ENCODE data around the gene INS.

Gene INS

DNA sequence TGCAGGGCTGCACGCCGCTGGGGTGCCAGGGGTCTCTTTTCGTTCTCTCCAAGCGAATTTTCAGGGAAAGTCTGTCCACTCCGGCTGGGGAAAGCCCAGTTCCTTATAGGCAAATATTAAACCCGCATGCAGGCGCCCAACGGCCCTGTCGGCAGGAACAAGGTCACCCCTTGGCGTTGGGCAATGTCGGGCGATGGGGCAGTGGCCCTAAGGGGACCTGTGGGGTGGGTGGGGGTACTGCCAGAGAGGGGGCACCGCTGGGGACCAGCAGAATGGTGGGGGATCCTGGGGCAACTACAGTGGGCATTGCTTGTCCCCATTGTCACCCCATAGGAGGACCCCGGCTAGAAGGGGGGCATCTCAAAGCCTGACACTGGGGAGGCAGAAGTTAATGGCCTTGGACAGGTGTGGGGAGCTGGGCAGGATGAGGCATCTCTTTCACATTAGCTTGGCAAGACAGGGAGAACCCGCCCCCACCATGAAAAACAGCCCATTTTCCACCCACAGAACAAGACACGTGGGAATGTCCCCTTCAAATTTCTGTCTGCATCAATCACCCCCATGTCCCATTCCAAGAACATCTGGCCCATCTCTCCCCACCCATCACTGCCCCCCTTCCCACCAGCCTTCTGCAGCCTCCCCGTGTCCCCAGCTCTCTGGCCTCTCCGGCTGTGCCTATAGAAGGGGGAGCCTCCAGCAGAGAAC lies 16.3 kb downstream of the INS start:
- DNase-seq (ENCODE audit: low read depth in 2 of 2): no peak

DNA sequence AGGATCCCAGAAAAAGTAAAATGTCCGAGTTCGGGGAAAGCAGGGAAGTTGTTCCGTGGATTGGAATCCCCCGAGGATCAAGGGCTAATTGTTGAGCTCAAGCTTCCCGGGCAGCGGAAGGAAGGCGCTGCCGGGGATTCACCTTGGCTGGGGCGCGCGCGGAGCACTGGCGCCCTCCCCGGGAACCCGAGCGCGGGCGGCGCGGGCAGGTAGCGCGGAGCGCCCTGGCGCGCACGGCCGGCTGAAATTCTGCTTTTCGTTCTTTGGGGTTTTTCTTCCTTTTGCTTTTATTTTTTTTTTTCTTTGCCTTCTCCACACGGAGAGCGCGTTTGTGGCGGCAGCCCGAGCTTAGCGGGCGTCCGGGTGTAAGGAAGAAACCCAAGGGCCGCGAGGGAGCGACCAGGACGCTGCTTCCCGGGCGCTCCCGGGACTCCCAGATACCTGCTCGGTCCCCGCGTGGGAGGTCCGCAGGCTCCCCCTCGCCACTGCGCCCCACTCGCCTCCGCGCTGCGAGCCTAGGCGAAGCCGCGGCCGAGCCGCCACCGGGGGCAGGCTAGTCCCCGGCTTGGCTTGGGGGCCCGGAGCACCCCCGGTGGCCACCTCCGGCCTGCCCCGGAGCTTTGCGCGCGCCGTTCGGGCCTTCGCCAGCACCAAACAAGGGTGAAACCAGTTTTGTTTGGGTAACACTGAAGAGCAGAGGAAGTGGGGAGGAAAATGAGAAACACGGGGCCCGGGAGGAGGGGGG lies 17.0 kb downstream of the INS start:
- no peak for DNase-seq (ENCODE audit: low read depth in 2 of 2)

DNA sequence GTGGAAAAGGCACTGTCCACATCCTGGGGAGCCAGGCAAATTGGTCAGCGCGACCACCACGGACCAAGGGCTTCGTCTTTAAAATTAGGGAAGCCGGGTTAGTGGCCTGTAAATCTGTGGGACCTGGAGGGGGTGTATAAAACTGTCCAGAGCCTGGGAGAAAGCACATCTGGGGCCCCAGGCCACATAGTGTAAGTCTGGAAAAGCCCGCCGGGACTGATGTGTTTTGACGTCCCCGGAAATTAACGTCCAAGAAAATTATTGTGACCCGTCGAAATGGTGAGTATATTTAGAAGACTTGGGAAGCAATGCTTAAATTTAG lies 17.6 kb downstream of the INS start:
- DNase-seq (ENCODE audit: low read depth in 2 of 2): no peak

GRCh38 chr11:2142762-2143202 lies 18.2 kb downstream of the INS start:
- peak; percentile 26 to 35 for DNase-seq (ENCODE audit: low read depth in 2 of 2)

GRCh38 chr11:2142300-2142759 lies 18.7 kb downstream of the INS start:
- no peak for DNase-seq (ENCODE audit: low read depth in 2 of 2)

GRCh38 chr11:2140411-2141400 lies 20.3 kb downstream of the INS start:
- DNase-seq (ENCODE audit: low read depth in 2 of 2): no peak

DNA sequence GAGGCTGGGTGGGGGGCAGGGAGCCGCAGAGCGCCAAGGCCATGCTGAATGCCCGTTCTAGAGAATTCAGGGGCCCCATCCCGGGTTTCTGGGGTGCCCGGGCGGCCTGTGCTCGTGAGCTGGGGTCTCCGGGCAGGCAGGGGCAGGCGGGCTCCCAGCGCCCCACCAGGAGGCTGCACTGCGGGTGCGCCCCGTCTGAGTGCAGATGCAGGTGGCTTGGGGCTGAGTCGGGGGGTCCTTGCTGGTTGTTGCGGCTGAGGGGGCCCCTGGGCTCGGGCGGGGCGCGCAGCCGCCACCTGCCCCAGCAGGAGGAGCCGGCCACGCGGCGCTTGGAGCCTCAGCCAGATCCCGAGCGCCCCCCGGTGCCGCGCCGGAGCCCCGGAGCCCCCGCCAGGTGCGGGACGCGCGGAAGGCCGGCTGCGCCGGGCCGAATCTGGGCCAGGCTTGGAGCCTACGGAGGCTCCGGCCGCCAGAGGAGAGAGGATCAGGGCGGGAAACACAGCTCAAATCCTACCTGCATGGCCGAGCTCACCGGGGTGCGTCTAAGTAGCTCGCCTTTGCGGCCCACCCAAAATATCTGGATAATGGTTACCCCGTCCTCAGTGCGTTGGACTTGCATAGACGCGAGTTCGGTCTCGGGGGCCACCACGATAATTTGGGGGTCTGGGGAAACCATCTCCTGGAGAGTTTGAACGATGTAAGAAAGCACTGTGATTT lies 21.2 kb downstream of the INS start:
- DNase-seq (ENCODE audit: low read depth in 2 of 2): no peak

DNA sequence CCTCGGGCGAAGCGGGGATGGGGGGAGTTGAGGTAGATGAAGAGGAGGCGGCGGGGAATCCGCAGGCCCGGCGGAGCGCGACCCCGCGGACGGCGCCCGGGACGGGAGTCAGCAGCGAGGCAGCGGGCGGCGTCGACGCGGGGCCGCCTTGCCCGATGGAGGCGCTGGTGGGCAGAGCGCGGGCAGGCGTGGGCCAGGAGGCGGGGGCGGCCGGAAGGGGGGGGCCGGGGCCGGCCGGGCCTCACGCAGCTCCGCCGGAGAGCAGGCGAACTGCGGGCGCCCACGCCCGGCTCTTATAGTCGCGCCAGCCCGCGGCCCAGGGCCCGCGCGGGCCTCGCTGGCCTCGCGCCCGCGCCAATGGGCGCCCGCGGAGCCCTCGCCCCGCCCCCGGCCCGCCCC lies 21.9 kb downstream of the INS start, which contains the start of gene IGF2:
TSS of gene IGF2 (minus strand) at position 267 of the 399 bp plus-strand sequence. CDS start 3,866 bp downstream, outside the sequence.
- no peak for DNase-seq (ENCODE audit: low read depth in 2 of 2)

- DNase-seq (ENCODE audit: low read depth in 2 of 2): no peak
Measured at GRCh38 chr11:2138431-2139122, 22.4 kb downstream of the INS start.

DNA sequence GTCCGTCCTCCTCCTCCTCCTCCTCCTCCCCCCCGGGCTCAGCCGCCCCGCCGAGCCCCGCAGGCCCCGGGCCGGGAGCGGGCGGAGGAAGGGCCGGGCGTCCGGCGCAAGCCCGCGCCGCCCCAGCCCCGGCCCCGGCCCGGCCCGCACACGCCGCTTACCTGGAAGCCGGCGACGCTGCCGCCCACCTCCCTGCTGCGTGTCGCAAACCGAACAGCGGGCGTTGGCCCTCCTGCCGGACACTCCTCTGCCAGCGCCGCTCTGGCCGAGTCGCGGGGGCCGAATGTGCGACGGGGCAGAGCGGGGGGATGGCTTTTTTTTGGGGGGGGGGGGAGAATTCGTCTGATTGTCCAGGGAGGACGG lies 23.0 kb downstream of the INS start:
- no peak for DNase-seq (ENCODE audit: low read depth in 2 of 2)

GRCh38 chr11:2137202-2138067 lies 23.6 kb downstream of the INS start:
- no peak for DNase-seq (ENCODE audit: low read depth in 2 of 2)

GRCh38 chr11:2136952-2137201 lies 24.1 kb downstream of the INS start:
- no peak for DNase-seq (ENCODE audit: low read depth in 2 of 2)

GRCh38 chr11:2136209-2136951 lies 24.6 kb downstream of the INS start:
- DNase-seq (ENCODE audit: low read depth in 2 of 2): no peak

DNA sequence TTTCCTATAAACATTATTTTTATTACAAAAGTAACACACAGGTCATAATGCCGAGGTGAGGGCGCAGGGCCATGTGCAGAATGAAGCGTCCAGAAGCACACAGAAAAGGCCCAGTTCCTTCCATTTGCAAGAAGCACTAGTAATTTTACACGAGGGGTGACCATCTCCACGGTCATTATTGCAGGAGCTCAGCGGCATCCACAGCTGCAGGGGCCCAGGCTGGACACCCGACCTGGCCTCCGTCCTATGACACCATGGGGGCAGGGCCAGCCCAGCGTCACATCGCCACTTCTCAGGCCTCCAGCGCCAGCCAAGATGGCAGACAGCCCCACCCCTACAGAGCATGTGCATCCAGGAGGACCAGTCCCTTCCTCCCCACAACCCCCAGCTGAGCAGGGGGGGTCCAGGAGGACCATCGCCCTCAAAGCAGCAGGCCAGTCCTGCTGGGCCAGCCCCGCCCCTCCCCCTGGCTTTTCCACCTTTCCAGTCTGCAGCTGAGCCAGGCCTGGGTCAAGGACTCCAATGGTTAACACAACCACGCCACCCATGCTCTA lies 25.3 kb downstream of the INS start:
- DNase-seq (ENCODE audit: low read depth in 2 of 2): no peak

GRCh38 chr11:2135018-2135569 lies 25.9 kb downstream of the INS start:
- DNase-seq (ENCODE audit: low read depth in 2 of 2): no peak

DNA sequence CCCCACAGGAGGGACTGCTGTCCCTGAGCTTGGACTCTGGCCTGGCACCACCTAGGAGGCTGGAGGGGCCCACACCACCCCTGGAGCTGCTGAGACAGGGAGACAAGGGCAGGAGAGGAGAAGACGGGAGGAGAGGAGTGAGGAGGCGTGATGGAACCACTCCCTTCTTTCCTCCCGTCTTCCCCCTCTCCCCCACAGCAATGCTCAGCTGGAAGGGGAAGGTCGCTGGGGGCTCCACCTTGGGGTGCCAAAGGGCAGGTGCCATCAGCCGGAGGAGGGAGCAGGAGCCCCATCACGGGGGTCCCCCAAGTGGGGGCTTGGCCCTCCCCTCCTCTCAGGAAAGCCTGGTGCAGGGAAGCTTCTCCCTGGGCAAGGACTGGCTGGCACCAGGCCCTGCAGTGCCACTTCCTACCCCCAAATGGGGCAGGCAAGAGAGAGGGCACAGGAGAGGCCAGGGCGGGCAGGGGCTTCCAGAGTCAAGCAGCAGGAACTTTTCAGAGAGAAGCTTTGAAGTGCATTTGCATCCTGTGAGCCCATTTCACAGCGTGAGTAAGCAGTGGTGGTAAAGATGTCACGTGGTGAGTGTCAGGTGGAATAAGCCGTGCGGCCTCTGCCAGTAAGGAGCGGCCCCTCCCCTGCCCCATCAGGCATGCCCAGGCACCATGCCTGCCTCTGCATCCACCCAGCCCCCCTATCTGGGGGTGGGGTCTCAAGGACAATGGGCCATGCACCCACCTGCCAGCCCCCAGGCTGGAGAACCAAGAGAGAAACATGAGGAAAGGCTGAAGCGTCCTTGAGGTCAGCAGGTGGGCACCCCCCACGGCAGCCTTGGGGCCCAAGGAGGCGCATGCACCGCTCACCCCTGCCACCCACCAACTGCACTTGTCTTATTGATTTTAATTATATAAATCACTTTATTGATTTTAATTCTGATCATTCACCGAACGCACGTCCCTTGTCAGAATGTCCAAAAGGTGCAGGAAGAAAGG lies 26.7 kb downstream of the INS start:
- DNase-seq (ENCODE audit: low read depth in 2 of 2): no peak

GRCh38 chr11:2133241-2134021 lies 27.6 kb downstream of the INS start:
- no peak for DNase-seq (ENCODE audit: low read depth in 2 of 2)
